Activated CD4-positive, alpha-beta T cell treated with anti-CD3 and anti-CD28 coated beads for 1 hour (primary cell): Measurements from ENCODE around the gene LRRC28.
"Not testable (repeated sequence)": the region's sequence is repeated elsewhere in the genome, so short reads cannot be mapped to it uniquely, and the experiment has no call there.

Source experiments
- DNase-seq: peaks from one replicate; pipeline ENCODE4 v3.0.0-alpha.2; 2020

LRRC28 gene

DNA sequence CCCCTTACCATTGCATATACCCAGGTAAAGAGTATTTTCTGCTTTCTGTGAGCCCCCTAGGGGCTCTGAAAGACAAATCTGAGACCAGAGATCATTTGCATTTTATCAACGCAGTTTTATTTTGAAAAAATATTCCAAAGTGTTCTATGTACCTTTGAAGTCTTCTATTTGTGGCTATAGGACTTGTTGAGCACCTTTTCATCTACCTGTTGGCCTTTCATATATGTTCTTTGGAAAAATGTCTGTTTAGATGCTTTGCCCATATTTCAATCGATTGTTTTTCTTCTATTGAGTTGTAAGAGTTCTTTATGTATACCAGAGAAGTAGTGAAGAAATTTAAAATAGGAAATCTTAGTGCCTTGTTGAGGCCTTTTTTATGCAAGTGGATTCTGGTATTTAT is 94.0 kb downstream of the LRRC28 start:
- no peak for DNase-seq

GRCh38 chr15:99345832-99346462 is 94.7 kb downstream of the LRRC28 start:
- no peak for DNase-seq

- DNase-seq: no peak
Observed at GRCh38 chr15:99347574-99347973, 96.3 kb downstream of the LRRC28 start.

DNA sequence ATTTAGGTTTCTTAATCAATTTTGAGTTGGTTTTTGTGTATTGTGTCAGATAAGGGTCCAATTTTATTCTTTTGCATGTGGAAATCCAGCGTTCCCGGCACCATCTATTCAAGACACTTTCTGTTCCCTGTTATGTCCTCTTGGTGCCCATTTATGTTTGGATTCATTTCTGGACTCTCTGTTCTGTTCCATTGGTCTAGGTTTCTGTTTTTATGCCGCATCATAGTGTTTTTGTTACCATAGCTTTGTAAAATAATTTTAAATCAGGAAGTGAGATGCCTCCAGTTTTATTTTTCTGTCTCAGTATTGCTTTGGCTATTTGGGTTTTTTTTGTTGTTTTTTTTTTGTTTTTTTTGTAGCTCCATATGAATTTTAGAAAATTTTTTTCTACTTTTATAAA is 97.1 kb downstream of the LRRC28 start:
- no peak for DNase-seq

DNA sequence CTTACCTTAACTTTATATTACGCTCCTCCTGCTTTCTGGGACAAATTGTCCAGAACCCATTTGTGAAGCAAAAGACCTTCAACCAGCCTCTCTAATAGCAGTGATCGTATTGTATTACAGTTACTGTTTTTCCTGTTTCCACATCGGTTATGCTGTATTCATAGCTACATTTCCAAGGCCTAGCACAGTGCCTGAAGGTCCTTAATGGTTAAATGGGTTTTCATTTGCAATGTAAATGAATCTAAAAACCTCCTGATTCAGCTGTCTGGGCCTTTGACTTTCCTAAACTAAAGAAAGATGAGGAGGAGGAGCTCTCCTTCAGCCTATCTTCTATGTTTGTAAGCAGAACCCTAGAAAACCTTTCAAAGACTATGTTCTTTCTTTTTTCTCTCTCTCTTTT is 99.1 kb downstream of the LRRC28 start:
- DNase-seq: no peak

GRCh38 chr15:99359769-99360168 is 108.5 kb downstream of the LRRC28 start:
- DNase-seq: no peak

DNA sequence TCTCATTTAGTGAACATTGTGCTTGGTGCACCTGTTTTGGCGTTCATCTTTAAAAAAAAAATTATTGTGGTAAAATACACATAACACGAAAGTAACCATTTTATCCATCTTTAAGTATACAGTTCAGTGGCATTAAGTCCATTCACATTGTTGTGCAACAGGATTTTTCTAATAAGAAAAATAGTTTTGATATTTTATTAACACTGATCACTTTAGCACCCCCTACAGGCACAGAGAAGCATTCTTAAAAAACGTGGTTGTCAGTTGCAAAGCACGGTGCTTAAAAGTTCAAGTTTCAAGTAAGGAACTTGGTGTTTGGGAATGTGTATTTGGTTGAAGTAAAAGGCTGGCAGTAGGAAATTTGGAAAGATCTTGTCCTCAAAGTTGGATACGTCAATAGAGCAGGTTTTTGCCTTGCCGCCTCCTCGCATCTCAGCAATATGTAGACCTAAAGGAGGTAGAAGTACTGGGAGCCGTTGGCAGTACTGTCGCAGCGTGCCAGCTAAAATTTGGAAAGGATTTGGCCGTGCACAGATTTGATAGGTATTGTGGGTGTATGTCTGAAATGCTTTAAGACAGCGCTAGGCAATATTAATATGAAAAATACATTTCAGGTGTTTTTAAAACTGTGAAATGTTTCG is 110.4 kb downstream of the LRRC28 start:
- DNase-seq: no peak

- no peak for DNase-seq
Observed at GRCh38 chr15:99365242-99365641, 114.0 kb downstream of the LRRC28 start.

- DNase-seq: no peak
Observed at GRCh38 chr15:99366013-99366412, 114.7 kb downstream of the LRRC28 start.

GRCh38 chr15:99368743-99369142 is 117.5 kb downstream of the LRRC28 start:
- DNase-seq: no peak

GRCh38 chr15:99369196-99369595 is 117.9 kb downstream of the LRRC28 start:
- no peak for DNase-seq

GRCh38 chr15:99371180-99372103 is 120.2 kb downstream of the LRRC28 start:
- DNase-seq: no peak

DNA sequence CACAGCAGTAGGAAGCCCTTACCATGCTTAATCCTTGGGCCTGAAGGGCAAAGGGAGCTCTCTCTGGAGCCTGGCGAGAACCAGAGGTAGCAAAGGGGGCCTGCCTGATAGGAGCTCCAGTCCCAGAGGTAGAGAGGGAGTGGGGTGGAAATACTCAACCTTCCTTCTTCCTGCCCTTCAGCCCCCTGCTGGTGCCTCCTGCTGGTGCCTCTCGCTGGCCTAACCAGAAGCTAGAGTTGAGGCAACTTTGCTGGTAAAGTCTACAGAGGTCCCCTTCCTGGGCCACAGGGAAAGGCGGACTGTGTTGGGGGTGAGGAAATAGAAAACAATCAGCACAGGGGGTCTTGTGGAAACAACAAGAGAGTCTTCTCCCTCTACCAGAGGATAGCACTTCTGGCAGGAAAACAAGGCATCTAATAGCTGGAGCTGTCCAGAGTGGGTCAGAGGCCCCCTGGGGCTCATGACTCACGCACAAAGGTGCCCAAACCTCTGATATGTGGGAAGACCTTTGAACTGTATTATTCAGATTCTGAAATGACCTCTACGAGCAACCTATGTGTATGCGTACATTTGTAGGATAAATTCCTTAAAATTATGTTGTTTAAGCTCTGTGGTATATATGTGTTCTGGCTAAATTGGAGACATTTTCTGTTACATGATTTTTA is 133.9 kb downstream of the LRRC28 start:
- no peak for DNase-seq

DNA sequence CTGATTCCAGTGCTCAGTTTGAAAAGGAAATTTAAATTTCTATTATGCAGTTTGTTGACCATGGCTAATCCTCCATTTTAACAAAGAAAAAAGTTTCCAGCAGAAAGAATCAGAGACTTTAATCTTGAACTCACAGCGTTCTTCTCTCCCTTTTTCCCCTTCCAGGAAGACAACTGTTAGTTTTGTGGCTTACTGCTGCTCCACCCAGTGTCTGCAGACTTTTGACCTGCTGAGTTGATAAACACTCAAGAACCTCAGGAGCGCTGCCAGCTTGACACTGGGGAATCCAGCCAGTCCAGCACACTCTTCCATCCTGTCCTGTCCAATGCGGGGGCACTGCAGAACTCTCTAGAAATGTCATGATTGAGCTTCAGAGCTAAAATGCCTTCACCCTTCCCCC is 134.6 kb downstream of the LRRC28 start:
- DNase-seq: no peak

DNA sequence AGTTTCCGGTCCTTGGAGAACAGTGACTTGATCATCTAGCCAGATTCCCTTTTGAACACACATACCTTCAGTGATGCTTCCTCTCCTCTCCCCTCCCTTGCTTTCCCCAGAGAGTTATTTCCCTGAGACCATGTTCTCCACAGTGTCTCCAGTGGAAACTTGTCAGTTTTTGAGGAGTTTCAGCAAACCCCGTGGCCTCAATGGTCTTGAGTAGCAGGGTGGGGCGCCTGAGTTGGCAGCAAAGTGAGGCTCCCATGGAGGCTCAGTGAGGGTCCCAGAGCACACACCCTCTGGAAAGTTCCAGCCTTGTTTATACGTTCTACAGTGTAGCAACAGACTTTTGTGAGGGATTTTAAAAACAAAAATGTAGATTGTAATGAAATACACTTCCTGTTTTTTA is 135.1 kb downstream of the LRRC28 start:
- no peak for DNase-seq

DNA sequence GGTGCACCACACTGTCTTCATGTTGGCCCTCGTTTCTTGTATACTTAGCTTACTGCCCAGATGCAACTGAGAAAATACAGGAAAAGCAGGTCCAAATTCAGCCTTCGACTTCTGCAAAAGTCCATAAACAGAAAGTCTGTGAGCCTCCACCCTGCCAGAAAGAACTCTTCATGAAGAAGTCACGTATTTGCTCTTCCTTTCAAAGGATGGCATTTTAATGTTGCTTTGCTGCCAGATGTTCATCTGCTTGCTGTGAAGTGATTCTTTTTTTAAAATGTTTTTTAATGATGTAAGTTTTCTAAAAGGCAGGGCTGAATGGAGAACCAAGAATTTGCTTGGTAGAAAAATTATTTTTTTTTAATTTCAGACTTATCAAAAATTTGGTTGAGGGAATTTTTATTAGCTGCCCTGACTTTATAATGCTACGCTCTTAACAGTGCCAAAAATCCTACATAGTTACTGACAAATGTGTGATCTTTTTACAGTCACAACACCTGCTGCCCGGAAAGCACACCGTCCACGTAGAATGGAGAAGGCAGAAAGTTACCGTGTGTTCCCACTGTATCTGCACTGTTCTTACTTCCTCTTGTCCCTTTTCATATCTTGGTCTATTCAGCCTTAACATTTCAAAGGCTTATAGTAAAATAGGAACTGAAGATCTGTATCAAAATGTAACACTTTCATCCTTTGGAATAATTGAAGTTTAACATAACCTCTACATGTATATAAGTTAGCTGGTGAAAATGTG is 136.3 kb downstream of the LRRC28 start:
- DNase-seq: no peak

DNA sequence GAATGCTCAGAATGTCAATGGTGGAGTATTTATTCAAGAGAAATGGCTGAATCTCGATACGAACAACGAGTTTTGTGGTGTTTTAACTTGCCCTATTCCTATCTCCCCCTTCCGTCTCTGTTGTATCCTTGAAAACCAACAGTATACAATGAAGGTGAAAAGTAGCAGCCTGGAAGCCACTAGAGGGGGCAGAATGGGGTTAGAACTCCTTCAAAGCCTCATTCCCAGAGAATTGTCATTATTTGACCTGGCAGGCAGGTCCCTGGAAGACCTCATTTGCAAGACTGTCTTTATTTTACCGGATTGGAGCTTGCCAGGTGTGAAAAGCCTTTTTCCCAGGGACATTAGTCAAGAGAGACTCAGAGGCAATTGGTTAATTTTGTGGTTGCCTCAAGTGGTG is 139.4 kb downstream of the LRRC28 start:
- DNase-seq: no peak

DNA sequence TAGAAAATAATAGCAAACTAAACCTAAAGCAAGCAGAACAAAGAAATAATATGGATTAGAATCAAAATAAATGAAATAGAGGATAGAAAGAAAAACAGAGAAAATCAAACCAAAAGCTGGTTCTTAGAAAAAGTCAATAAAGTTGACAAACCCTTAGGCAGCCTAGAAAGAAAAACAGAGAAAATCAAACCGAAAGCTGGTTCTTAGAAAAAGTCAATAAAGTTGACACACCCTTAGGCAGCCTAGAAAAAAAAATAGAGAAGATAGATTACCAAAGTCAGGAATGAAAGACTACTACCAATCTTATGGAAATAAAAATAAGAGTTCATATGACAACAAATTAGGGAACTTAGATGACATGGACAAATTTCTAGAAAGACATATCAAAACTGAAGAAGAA is 142.4 kb downstream of the LRRC28 start:
- no peak for DNase-seq

DNA sequence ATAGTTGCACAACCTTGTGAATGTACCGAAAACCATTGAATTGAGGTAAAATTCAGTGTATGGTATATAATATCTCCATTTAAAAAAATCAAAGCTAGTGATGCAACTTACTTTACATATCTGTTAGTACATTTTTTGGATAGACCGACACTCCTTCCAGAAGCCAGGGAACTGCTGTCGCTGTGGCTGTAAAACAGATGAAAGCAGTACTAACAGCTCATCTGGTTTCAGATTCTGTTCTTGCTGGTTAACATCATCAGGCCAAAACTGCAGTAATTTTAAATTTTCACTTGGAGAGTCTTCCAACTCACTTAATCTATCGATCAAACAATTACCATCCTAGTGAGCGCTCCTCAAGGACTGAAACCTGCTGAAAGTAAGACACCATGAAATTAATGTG is 145.1 kb downstream of the LRRC28 start:
- no peak for DNase-seq

DNA sequence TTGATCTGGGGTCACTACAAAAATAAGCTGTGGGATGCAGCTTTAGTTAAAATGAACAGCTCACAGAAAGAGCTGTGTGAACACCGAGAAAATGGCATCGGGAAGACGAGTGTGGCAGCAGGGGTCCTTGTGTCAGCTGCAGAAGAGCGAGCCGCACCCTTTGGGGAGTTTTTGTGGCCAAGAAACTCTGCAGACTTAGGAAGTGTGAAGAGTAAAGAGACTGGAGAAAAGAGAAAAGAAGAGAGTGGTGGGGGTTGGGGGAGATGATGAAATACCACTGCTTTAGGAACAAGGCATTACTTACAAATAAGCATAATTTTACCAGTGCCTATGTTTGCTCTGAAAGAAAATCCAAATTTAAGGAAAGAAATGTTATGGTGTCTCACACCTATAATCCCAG is 147.8 kb downstream of the LRRC28 start:
- no peak for DNase-seq

GRCh38 chr15:99399618-99400017 is 148.3 kb downstream of the LRRC28 start:
- no peak for DNase-seq

DNA sequence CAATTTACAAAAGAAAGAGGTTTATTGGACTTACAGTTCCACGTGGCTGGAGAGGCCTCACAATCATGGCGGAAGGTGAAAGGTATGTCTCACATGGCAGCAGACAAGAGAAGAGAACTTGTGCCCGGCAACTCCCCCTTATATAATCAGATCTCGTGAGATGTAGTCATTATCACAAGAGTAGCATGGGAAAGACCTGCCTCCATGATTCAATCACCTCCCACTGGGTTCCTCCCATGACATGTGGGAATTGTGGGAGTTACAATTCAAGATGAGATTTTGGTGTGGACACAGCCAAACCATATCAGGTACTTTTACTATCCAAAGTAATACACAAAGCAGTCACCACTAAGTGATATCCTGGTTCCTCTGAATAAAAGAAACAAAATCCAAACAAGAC is 149.9 kb downstream of the LRRC28 start:
- not testable (repeated sequence) for DNase-seq
